ENCODE data around the gene ZNF679. TPM values are rescaled to one million over a fixed set of nuclear protein-coding genes. Genes with fewer than 3 reads are reported as not detected.
"Not testable (repeated sequence)": the region's sequence is repeated elsewhere in the genome, so short reads cannot be mapped to it uniquely, and the experiment has no call there.

Gene ZNF679
- not detected in 2 replicates for total RNA-seq (2014; rRNA removed; shearing (Covaris generic))

- not testable (repeated sequence) for H3K27ac ChIP-seq; DNase-seq (ENCODE audit: low read depth in 1 of 2, low spot score in 2 of 2); H3K27me3 ChIP-seq (replicated peaks)
Observed at GRCh38 chr7:64228174-64228573, at the start of gene ZNF679. Gene ZNF679 (plus strand): TSS chr7:64228474. CDS start chr7:64249118, 20,644 bp downstream.

GRCh38 chr7:64180989-64181388, 47.3 kb upstream of the ZNF679 start:
- H3K9me3 ChIP-seq (replicated peaks), result 0 out of 2 replicates have a peak, but pooled peaks cover 4% of the 10 kb centered on the region
- no peaks in the 10 kb centered on the region for H3K27me3 ChIP-seq (replicated peaks)
- DNase-seq (ENCODE audit: low read depth in 1 of 2, low spot score in 2 of 2), result no peak
- no peaks in the 10 kb centered on the region for H3K36me3 ChIP-seq
- H3K4me1 ChIP-seq (replicated peaks), result no peaks in the 10 kb centered on the region
- H3K27ac ChIP-seq, result no peak overlapping the region
- H3K4me3 ChIP-seq, result no peak overlapping the region

More at GRCh38 chr7:64228174-64228573, at the start of gene ZNF679:
- not testable (repeated sequence) for H3K4me3 ChIP-seq; H3K36me3 ChIP-seq; H3K9me3 ChIP-seq (replicated peaks); H3K4me1 ChIP-seq (replicated peaks)

GRCh38 chr7:64181586-64181985, 46.7 kb upstream of the ZNF679 start:
- Histone ChIP-seq H3K9me3 (replicated peaks) (0 out of 2 replicates have a peak, but pooled peaks cover 4% of the 10 kb centered on the region), H3K36me3 (no peaks in the 10 kb centered on the region), H3K27ac (no peak overlapping the region), H3K4me3 (no peak overlapping the region), H3K27me3 (replicated peaks) (no peaks in the 10 kb centered on the region), H3K4me1 (replicated peaks) (no peaks in the 10 kb centered on the region)
- DNase-seq (ENCODE audit: low read depth in 1 of 2, low spot score in 2 of 2), result no peak

GRCh38 chr7:64182036-64182790, 46.1 kb upstream of the ZNF679 start:
- H3K27me3 ChIP-seq (replicated peaks), result no peaks in the 10 kb centered on the region
- H3K9me3 ChIP-seq (replicated peaks), result 0 out of 2 replicates have a peak, but pooled peaks cover 4% of the 10 kb centered on the region
- DNase-seq (ENCODE audit: low read depth in 1 of 2, low spot score in 2 of 2), result no peak
- H3K4me1 ChIP-seq (replicated peaks), result no peaks in the 10 kb centered on the region
- no peak overlapping the region for H3K4me3 ChIP-seq
- H3K36me3 ChIP-seq, result no peaks in the 10 kb centered on the region
- H3K27ac ChIP-seq, result no peak overlapping the region

GRCh38 chr7:64183126-64183742, 45.0 kb upstream of the ZNF679 start:
- no peak overlapping the region for H3K27ac ChIP-seq
- no peak for DNase-seq (ENCODE audit: low read depth in 1 of 2, low spot score in 2 of 2)
- no peaks in the 10 kb centered on the region for H3K36me3 ChIP-seq
- H3K4me1 ChIP-seq (replicated peaks), result no peaks in the 10 kb centered on the region
- H3K9me3 ChIP-seq (replicated peaks), result 0 out of 2 replicates have a peak, but pooled peaks cover 4% of the 10 kb centered on the region
- H3K27me3 ChIP-seq (replicated peaks), result no peaks in the 10 kb centered on the region
- H3K4me3 ChIP-seq, result no peak overlapping the region

GRCh38 chr7:64183827-64184372, 44.4 kb upstream of the ZNF679 start:
- Histone ChIP-seq H3K4me1 (replicated peaks) (no peaks in the 10 kb centered on the region), H3K9me3 (replicated peaks) (0 out of 2 replicates have a peak, but pooled peaks cover 4% of the 10 kb centered on the region), H3K4me3 (no peak overlapping the region), H3K27me3 (replicated peaks) (no peaks in the 10 kb centered on the region), H3K36me3 (no peaks in the 10 kb centered on the region), H3K27ac (no peak overlapping the region)
- no peak for DNase-seq (ENCODE audit: low read depth in 1 of 2, low spot score in 2 of 2)

- Histone ChIP-seq H3K27ac (no peak overlapping the region), H3K4me1 (replicated peaks) (no peaks in the 10 kb centered on the region), H3K36me3 (no peaks in the 10 kb centered on the region), H3K9me3 (replicated peaks) (0 out of 2 replicates have a peak, but pooled peaks cover 4% of the 10 kb centered on the region), H3K27me3 (replicated peaks) (no peaks in the 10 kb centered on the region), H3K4me3 (no peak overlapping the region)
- no peak for DNase-seq (ENCODE audit: low read depth in 1 of 2, low spot score in 2 of 2)
Observed at GRCh38 chr7:64184376-64184775, 43.9 kb upstream of the ZNF679 start.

- Histone ChIP-seq H3K27me3 (replicated peaks) (no peaks in the 10 kb centered on the region), H3K27ac (no peak overlapping the region), H3K9me3 (replicated peaks) (0 out of 2 replicates have a peak, but pooled peaks cover 4% of the 10 kb centered on the region), H3K36me3 (no peaks in the 10 kb centered on the region), H3K4me3 (no peak overlapping the region), H3K4me1 (replicated peaks) (no peaks in the 10 kb centered on the region)
- no peak for DNase-seq (ENCODE audit: low read depth in 1 of 2, low spot score in 2 of 2)
Observed at GRCh38 chr7:64187408-64187807, 40.9 kb upstream of the ZNF679 start.

- Histone ChIP-seq H3K4me1 (replicated peaks) (no peaks in the 10 kb centered on the region), H3K4me3 (no peak overlapping the region), H3K27me3 (replicated peaks) (no peaks in the 10 kb centered on the region), H3K36me3 (no peaks in the 10 kb centered on the region), H3K27ac (no peak overlapping the region), H3K9me3 (replicated peaks) (no peaks in the 10 kb centered on the region)
- no peak for DNase-seq (ENCODE audit: low read depth in 1 of 2, low spot score in 2 of 2)
Observed at GRCh38 chr7:64192148-64192704, 36.0 kb upstream of the ZNF679 start.

- DNase-seq (ENCODE audit: low read depth in 1 of 2, low spot score in 2 of 2), result no peak
- H3K27me3 ChIP-seq (replicated peaks), result no peaks in the 10 kb centered on the region
- H3K4me1 ChIP-seq (replicated peaks), result no peaks in the 10 kb centered on the region
- no peak overlapping the region for H3K27ac ChIP-seq
- no peaks in the 10 kb centered on the region for H3K9me3 ChIP-seq (replicated peaks)
- H3K4me3 ChIP-seq, result no peak overlapping the region
- no peaks in the 10 kb centered on the region for H3K36me3 ChIP-seq
Observed at GRCh38 chr7:64192775-64193174, 35.5 kb upstream of the ZNF679 start.

- H3K27me3 ChIP-seq (replicated peaks), result no peaks in the 10 kb centered on the region
- no peak within 1 kb of the TSS for H3K27ac ChIP-seq
- H3K4me1 ChIP-seq (replicated peaks), result no peaks in the 10 kb centered on the region
- H3K9me3 ChIP-seq (replicated peaks), result no peaks in the 10 kb centered on the region
- DNase-seq (ENCODE audit: low read depth in 1 of 2, low spot score in 2 of 2), result no peak
- no peaks in the 10 kb centered on the region for H3K36me3 ChIP-seq
- H3K4me3 ChIP-seq, result no peak within 1 kb of the TSS
Observed at GRCh38 chr7:64206903-64207302, 21.4 kb upstream of the ZNF679 start, which contains the start of gene ZNF735. Gene ZNF735 (plus strand): TSS chr7:64207203. CDS start chr7:64207203, 0 bp downstream.

- not testable (repeated sequence) for H3K27ac ChIP-seq; H3K27me3 ChIP-seq (replicated peaks); H3K4me1 ChIP-seq (replicated peaks); H3K9me3 ChIP-seq (replicated peaks); DNase-seq (ENCODE audit: low read depth in 1 of 2, low spot score in 2 of 2); H3K4me3 ChIP-seq; H3K36me3 ChIP-seq
Observed at GRCh38 chr7:64219710-64220298, 8.5 kb upstream of the ZNF679 start.

- DNase-seq (ENCODE audit: low read depth in 1 of 2, low spot score in 2 of 2), result no peak
- Histone ChIP-seq H3K27ac (no peak overlapping the region), H3K9me3 (replicated peaks) (no peaks in the 10 kb centered on the region; the same call in 1 of the 2 replicates), H3K4me1 (replicated peaks) (no peaks in the 10 kb centered on the region), H3K27me3 (replicated peaks) (no peaks in the 10 kb centered on the region), H3K4me3 (no peak overlapping the region), H3K36me3 (no peaks in the 10 kb centered on the region)
Observed at GRCh38 chr7:64223366-64223765, 4.9 kb upstream of the ZNF679 start.

Measured in SJSA1 (cell line).